GM19372 (cell line): ENCODE results near the gene CHID1.

Experiments
- ATAC-seq: cut with Tn5 transposase; IDR thresholded peaks from one replicate; pipeline ENCODE4 v1.9.1; 2021; ENCODE audit warnings: mild to moderate bottlenecking, low read depth, moderate library complexity; ENCODE audit not compliant: unreplicated experiment

CHID1 gene

DNA sequence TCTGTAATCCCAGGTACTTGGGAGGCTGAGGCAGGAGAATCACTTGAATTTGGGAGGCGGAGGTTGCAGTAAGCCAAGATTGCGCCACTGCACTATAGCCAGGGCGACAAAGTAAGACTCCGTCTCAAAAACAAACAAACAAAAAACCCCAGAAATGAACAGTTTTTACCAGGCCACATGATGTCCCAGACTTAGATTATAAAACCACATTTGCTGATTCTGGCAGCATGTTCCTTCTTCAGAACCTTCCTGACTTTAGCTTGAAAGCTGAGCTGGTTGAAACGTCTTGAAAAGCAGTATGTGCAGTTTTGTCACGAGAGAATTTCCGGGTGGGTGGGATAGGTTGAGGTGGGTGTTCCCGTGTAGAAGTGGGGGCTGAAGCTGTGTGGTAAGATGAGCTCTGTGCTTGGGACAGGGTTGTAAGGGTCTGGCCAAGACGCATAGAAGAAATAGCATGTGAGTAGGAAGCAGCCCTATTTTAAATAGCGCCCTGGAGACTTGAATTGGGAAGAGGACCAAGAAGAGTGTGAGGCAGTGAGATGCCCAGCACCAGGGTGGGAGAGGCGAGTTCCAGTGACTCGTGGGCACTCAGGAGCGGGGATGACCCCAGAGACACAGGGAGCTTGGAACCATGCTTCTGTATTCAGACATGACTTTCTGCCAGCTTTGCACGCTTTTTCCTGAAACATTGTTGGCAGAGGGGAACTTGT, 22.7 kb upstream of the CHID1 start:
- no peak for ATAC-seq

DNA sequence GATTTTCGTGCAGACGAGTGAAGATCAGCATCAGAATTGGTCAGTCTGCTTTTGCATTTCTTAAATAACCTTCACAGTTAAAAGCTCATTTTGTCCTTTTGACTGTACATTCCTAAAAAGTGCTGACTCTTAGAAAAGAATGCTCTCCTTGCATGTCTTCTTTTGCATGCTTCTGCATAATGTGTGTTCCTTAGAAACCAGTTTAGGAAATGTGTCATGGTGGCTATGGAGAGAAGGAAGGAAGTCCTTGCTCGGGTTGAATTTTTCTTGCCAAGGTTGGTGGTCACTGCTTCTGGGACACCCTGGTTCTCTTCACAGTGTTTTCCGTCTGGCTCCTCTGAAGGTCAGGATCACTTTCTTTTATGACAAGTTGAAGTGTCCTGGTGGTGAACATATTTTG, 21.8 kb upstream of the CHID1 start:
- no peak for ATAC-seq

DNA sequence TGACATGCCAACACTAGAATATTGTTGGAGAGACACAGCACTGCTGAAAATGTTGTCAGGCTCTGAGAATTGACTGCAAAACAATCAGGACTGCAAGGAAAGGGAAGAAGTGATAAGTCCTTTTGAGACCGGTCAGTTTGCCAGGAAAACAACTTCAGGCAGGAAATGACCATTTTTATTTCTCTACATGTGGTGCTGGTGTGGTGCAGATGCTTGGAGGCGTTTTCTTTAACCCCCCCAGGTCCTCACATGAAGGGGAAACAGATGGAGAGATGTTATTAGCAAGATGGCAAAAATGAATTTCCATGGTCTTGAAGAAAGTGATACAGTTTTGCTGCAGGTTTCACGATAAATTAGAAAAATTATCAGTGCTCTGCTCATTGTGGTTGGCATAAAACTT, 20.8 kb upstream of the CHID1 start:
- no peak for ATAC-seq

DNA sequence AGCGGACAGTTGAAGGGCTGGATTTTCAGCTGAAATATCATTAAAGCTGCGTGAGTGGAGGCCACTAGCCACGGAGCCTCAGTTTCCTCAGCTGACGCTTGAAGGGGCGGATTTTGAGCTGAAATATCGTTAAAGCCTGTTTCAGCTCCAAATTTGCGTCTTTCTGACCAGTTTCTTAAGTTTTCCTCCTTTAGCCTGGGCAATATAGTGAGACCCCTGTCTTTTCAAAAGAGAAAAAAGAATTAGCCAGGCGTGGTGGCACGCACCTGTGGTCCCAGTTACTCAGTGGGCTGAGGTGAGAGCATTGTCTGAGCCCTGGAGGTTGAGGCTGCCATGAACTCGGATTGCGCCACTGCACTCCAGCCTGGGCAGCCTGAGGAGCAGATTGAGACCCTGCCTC, 18.8 kb upstream of the CHID1 start:
- no peak for ATAC-seq

DNA sequence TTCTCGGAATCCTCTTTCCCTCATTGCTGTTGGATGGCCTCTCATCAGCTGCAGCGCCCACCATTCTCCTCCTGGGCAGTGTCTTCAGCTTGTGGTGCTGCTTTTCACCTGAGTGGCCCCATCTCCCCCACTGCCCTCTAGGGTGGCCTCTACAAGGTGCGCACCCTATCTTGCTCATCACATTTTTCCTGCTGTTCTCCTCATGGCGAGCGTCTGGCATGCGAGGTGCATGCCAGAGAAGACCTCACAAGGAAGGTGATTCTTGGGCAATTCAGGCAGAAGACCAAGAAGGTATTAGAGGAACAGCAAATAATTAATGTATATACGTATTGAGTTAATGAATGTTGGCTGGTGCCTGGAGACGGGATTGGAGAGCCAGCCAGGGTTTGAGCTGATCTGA, 18.2 kb upstream of the CHID1 start:
- ATAC-seq: no peak

DNA sequence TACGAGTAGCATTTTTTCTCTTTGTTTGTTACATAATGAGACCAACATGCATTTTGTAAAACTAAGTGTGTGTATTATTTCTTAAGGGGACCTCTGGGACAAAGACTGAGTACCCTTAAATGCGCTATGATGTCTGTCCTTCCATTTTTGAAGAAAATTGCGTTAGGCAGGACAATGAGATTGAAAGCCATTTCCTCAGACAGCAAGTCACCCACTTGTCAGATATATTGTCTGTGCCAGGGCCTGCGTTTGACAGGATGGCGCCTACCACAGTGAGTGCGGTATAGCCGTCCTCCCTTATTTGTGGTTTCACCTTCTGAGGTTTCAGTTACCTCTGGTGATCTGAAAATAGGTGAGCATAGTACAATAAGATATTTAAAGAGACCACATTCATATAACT, 17.3 kb upstream of the CHID1 start:
- ATAC-seq: no peak

DNA sequence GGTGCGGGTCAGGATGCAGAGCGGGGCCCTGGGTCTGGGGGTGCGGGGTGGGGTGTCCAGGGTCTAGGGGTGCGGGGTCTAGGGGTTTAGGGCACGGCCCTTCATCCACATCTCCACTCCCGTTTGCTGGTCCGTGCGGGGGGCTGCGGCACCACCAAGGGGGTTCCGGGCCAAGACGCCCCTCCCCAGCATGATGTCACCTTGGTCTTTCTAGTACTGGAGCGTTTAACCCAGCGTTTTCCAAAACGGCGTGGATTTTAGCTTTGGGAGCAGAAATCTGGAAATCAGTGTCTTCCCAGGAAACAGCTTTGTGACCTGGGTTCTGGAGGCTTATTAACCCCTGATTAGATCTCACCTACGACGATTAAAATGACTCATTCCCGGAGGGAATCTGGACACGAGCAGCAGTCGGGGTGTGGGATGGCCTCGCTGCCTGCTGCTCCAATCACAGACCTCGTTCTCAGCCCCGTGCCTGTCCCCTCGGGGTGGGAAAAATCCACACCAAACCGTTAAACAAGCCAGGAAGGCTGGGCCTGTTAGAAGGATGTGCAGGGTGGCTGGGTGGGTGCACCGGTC, 15.8 kb upstream of the CHID1 start:
- no peak for ATAC-seq

DNA sequence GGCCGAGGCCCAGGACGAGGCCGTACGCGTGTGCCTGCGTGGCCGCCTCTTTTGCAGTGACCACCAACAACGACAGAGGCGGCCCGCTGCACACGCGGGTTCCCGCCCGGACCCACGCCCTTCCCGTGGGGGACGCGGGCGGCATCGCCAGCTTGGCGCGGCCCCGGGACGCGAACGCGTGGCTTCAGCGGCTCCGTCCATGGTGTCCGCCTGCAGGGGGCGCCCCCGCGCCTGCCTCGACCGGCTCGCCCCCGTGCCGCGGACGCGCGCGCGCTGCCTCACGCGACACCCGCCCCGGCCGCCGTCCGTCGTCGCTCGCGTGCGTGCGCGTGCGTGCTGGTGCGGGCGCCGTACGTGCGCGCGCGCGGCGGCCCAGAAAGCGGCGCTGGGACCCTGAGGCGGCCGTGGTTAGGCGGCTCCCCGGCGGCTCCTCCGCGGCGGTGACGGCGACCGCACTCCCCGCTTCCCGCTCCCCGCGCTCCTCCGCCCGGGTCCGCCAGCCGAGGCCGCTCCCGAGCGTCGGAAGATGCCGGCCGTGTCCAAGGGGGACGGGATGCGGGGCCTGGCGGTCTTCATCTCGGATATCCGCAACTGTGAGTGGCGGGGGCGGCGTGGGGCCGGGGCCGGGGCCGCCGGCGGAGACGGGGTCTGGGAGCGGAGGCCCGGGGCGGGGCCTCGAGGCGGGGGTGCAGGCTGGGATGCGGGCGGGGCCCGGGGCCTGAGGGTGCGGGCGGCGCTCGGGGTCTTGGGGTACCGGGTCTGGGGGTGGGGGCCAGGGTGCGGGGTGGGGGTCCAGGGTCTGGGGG, 15.1 kb upstream of the CHID1 start, which contains the start of gene AP2A2:
AP2A2 (plus strand) TSS at position 375 of the 806 bp plus-strand sequence; CDS start at position 527, 152 bp downstream.
- peak; percentile 74 for ATAC-seq

DNA sequence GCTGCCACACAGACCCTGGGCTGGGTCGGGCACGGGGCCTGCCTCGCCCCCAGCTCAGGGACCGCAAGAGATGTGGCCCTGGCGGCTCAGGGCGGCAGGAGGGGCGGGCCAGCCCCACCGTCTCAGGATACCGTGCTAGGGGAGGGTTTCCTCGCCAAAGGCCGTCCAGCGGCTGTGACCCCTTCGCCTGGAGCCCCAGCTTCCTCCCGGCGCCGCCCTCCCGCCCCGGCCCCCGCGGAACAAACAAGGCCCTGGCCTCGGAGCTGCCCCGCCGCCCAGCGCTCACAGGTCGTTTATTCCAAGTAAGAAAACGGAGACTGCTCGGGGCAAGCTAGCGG, 14.5 kb upstream of the CHID1 start:
- ATAC-seq: no peak

DNA sequence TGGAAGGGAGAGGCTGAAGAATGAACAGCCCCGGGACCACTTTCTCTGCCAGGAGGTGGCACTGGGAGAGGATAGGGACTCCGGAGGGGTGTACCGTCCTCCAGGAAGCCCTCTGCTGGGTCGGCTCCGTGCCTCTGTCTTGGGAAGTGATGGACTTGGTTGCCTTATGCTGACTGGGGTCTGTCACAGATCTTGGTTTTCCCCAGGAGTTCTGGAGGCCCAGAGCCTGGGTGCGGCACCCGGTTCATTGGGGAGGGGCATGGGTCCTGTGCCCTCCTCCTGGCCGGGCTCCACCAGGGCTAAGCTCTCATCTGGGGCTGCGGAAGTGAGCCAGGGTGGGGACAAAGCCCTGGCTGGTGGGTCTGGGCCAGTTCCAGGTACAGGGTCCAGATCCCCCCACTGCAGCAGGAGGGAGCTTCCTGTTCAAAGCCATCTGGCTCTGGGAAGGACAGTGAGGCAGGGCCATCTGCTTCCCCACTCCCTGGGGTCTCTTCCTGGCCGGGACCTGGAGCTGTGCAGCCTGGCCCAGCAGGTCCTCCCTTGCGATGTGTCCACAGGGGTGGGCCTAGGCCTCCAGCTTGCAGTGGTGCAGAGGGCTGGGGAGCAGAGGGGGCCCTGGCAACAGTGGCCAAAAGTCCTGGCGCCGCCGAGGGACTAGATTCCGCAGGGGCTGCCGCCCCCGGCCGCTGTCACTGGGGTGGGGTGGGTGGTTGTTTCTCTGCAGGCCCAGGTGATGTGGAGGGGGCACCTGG, 14.0 kb upstream of the CHID1 start:
- ATAC-seq: no peak

DNA sequence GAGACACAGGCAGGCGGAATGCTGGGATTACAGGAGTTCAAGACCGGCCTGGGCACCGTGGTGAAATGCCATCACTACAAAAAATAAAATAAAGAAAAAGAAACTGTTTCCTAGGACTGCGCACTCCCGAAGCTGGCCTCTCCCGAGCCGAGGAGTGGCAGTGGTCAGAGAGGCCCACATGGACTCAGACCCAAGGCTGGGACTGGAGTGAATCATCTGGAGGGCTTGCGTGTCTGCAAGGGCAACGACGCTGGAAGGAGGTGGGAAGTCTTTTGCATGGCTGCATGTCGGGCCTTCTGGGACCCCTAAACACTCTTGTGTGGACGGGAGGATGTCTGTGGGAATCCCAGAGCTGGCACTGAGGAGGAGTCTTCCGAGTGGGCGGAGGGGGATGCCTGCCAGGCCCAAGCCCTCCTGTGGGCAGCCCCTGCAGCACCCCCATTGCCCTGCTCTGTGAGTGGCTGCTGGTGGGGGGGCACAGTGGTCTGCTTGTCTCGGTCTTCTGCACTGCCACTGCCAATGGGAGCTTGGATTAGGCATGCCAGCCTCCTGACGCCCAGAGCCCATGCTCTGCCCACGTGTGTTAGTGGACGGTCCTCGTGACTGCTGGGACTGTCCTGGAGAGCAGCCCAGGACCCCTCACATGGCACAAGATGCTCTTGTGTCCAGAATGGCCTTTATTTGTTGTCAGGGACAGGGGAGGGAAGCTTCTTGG, 13.2 kb upstream of the CHID1 start:
- ATAC-seq: no peak

DNA sequence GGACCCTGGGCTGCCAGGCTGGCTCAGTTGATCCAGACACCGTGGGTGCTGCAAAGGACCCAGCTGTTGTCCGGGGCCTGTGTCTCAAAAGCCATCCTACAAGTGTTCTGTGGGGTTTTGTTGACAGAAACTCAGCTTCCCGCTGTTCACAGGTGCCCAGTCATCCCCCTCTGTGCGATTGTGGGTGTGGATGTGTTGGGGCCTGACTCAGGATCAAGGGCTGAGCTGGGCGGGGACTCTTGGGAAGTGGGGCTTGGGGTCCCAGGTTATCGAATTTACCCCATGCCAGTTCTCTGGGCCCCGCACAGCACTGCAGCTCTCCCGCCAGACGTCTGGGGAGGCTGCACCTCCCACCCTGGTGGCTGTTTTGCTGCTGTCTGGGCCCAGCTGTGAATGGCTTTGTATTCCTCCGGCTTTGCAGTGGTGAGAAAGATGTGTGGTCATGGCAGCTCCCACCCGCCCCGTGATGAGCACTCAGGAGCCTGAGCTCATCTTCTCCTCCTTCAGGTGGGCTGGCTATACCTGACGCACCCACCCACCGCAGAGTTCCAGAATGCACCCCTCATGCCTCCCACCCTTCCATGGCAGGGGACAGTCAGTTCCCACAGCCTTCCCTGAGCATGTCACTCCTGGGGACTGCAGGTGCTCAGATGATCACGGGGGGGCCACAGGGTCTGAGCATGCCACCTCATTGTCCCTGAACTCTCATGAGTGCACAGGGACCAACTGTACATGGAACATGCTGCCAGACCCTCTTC, 11.5 kb upstream of the CHID1 start:
- no peak for ATAC-seq

DNA sequence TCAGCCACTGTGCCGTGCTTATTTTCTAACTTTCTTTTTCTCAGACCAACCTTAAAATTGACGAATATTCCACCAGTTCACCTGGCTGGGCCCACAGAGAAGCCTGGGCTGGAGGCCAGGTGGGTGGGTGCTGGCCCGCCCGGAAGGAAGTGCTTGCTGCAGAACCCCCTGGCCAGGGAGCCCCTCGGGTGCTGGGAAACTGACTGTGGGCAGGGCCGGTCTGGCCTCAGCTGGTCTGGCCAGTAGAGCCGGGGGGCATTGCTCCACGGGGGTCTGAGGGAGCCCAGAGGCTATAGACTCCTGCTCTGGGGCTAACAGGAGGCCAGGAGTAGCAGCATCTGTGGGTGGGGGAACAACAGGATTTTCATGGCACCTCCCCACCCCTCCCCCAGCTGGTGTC, 6.8 kb upstream of the CHID1 start:
- no peak for ATAC-seq

DNA sequence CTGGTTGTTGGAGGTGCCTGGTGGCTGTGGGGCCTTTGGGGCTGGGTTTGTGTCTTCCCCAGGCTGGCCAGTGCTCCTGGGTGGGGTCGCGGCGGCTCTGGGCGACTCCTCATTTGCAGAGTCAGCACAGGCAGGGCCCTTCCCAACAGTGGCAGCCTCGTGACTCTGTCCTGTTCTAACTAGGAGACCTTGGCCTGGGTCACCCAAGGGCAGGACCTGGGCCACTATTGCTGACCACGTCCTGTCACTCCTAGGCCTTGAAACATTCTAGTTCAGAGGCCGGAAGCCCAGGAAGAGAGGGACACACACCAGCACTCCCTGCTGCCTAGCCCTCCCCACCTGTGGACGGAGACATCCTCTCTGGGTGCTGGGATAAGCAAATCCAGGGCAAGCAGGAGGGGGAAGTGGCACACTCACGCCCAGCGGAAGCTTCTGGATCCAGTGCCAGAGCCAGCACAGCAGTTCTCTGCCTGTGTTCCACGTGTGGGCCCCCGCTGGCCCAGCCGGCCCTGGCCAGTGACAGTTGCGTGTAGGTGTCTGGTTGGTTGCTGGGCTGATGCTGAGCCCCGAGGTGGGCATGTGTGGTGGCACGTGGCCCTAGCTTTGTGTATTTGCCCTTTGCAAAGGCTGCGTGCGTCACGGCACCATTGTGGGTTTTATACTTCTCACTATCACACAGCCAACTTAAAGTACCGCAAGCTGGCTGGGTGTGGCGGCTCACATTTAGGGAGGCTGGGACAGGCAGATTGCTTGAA, 4.3 kb upstream of the CHID1 start:
- ATAC-seq: no peak

DNA sequence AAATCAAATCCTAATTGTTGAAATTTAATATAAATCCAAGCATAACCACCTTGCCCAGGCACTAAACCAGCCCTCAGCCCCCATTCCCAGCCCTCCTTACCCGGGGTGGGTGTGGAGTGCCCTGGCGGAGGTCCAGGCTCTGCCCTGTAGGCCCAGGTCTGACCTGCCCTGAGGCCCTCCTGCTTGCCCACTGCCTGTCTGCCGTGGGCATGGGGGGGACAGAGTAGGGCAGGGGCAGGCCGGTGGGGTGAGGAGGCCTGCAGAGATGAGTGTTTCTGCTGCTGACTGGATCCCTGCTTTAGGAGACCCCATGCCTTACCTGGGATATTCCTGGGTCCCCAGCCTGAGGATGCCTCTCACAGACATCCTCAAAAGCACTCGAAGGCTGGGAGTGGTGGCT, 3.6 kb upstream of the CHID1 start:
- ATAC-seq: no peak

DNA sequence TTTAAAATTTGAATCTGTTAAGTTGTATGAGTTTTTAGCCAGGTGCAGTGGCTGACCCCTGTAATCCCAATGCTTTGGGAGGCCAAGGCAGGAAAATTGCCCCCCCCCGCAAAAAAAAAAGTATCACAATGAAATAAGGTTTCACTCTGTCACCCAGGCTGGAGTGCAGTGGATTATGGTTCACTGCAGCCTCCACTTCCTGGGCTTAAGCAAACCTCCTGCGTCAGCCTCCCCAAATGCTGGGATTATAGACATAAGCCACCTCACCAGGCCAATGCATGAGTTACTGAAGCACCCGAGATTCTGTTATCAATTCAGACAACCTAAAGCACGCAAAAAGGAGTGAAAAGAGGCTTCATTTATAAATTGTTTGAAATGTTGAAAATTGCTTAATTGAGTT, 2.4 kb upstream of the CHID1 start:
- no peak for ATAC-seq

DNA sequence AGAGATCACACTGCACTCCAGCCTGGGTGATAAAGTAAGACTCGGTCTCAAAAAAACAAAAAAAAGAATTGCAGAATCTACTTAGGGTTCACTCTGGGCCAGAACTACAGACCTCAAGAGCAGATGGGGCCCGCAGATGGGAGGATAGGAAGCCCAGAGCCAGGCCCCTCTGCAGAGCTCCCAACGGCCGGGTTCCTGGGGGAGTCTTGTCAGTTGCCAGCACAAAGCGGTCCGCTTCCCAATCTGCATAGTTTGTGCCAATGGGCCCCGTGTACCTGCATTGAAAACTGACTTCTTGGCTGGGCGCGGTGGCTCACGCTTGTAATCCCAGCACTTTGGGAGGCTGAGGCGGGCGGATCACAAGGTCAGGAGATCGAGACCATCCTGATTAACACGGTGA, 1.7 kb upstream of the CHID1 start:
- no peak for ATAC-seq

DNA sequence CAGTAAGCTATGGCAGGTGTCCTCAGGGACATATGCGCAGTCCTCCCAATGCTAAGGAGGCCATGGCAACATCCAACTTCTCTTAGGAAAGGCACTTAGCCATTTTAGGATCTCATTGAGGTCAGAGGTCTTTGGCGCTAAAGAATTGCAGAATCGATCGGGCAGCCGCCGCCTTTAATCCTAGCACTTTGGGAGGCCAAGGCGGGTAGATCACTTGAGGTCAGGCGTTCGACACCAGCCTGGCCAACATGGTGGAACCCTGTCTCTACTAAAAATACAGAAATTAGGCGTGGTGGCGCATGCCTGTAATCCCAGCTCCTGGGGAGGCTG, 1.2 kb upstream of the CHID1 start:
- no peak for ATAC-seq
